GM21786 (cell line): ENCODE measurements around the gene PRELID3B.

Experiments used
- ATAC-seq: cut with Tn5 transposase; IDR thresholded peaks from one replicate; pipeline ENCODE4 v1.9.1; 2021; ENCODE audit not compliant: unreplicated experiment

PRELID3B gene

DNA sequence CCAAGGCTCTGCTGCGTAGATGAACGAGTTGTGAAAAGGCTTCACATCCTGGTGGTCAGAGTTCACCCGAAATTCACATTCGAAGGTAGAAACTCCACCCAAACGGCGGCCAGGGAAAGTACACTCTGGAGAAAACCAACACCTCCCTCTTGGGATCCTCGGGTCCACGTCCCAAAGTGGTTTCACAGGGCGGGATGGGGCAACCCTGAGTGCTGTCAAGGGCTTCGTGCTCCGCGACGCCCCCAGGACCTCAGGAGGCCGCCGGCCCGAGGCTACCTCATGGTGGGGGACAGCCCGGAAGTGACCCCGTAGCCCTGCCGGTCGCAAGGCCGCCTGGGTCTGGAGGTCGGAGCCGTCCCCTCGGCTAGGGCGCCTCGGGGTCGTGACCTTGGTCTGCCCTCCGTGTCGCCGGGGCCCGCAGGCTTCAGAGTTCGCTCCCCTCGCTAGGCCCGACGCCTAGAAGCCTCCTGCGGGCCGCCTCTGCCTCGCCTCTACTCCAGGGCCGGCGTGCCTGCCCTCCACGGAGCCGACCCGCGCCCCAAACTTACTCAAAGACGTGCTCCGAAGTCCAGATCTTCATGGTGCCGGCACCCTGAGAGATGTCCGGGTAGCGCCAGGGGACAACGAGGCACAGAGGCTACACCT lies at the start of gene PRELID3B:
Gene PRELID3B (minus strand): TSS at position 636 of the 645 bp plus-strand sequence. CDS start 56 bp downstream, at position 580.
- peak; percentile 34 for ATAC-seq

DNA sequence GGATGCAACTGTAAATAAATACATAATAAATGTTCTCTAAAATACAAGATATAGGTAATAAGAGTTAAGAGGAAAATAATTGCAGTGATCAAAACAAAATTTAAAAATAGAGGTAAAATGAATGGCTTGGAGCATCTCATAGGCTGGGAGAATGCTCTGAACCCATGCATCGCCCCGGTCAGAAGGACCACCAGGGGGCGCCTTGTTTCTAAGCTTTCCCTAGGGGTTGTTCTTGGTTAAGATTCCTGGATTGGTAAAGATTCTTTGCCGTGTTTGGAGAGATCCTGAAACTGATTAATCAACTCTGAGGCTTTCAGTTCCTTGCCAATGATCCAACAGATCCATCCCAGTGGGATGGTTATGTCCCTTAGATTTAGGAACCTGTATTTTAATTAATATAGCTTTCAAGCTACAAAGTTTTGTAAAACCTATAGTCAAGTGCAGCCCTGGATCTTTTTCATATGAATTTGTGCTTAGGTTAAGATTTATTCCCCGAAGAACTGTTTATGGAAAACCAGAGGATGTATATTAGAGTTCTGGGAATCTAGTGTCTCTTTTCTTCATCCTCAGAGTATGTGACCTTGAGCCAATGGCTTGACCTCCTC lies 45.3 kb upstream of the PRELID3B start:
- no peak for ATAC-seq

DNA sequence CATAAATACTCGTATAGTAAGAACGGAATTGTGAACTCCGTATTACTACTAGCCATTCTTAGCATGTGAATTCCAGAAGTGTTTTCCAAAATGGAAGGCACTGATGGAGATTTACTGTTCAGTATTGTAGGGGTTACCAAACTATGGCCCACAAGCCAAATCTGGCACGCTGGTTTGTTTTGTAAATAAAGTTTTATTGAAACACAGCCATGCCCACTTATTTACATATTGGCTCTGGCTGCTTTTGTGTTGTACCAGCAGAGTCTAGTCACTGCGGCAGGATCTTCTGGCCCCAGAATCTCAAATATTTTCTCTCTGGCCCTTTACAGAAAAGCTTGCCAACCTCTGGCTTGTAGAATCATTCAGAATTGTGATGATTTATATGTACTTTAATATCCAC lies 44.3 kb upstream of the PRELID3B start:
- no peak for ATAC-seq

DNA sequence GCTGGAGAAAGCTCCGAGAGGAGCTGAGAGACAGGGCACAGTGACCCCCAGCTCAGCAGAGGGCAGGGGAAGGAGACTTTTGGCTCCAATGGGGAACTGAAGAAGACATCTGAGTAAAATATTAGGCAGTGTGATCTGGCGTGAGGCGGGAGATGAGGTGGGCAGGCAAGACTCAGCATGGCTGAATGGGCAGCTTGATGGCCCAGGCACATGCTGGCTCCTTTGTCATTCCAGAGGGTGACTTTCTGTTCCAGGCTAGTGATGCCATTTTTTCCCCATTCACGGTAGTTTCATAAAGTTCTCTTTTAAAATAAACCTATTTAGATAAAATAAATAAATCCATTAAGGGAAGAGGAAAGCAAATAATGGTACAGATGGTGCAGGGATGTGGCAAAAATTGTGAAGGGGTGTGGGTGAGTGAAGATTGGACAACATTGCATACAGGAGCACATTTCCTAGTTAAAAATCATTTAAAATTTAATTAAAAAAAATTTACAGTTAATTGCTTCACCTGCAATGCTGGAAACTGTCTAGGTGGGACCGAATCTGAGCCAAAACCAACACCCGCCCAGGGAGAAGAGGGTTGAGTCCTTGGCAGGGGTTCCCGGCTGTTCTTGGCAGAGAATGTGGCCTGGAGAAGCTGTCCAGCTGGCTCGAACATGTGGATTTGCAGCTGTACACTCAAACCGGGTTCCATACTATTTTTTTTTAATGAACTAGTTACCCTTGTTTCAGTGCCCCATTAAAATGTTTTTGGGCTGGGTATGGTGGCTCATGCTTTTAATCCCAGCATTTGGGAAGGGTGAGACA lies 41.7 kb upstream of the PRELID3B start:
- ATAC-seq: no peak

DNA sequence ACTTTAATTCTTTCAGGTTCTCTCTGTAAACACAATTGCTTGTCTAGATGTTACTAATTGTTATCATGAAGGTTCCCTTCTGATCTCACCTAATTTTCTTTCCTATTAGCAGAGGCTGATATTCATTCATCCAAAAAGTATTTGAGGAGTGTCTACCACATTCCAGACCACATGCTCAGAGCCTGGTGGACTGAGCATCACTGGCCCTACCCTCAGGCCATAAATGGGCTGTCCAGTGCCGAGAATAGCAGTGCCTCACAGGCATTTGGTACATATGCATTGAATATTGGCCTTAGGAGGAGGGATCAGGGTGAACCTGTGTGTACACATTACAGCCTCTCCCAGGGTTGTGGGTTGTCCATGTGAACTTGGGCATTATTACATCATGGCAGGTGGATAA lies 40.4 kb upstream of the PRELID3B start:
- ATAC-seq: no peak

DNA sequence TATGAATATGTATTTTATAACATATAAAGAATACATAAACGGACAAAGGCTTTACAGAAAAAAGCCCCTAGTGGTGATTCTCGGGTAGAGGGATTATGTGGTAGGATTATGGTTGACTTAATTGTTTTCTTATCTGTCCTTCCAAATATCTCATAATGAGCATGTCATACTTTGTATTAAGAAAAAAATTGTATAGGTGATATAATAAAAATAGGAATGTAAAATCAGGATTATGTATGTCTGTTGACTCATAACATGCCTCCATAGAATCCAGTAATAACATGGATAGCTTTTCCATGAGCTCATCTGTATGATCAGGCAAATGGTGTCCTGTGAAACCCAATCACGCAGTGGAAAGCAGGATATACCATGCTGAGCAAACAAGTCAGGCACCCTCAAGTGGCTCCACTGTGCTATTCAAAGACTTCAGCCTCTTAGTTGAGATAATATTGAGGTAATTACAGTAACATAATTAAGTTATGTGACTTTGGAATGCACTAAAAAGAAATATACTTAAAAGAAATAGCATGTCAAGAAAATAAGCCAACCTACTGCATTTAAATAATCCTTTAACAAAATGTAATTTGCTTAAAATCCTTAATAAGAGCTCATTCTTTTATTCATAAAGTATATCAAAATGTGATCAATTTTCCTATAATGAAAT lies 39.6 kb upstream of the PRELID3B start:
- no peak for ATAC-seq

DNA sequence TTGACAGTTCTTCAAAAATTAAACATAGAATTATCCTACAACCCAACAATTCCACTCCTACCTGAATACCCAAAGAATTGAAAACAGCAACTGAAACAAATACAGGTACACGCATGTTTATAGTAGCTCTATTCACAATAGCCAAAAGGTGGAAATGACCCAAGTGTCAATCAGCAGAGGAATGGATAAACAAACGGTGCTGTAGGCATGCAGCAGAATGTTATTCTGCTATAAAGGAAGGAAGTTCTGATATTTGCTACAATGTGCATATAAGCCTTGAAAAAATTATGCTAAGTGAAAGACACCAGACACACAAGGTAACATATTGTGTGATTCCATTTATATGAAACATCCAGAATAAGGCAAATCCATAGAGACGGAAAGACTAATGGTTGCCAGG lies 38.5 kb upstream of the PRELID3B start:
- ATAC-seq: no peak

DNA sequence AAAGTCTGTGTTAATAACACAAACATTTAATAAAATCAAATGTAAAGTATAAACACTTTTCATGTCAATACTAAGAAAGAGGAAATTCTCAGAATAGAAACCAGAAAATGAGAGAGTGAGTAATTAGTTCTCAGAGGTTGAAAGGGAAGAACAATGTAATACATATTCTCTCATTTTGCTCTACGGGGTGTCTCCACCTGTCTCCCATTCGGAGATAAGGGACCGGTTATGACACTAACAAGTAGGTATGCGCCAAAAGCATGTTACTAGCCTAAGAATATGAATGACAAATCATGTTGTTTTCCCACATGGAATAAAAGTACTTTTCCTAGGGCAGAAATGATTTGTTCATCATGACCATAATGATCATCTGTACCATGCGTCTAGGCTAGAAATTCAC lies 35.6 kb upstream of the PRELID3B start:
- no peak for ATAC-seq

DNA sequence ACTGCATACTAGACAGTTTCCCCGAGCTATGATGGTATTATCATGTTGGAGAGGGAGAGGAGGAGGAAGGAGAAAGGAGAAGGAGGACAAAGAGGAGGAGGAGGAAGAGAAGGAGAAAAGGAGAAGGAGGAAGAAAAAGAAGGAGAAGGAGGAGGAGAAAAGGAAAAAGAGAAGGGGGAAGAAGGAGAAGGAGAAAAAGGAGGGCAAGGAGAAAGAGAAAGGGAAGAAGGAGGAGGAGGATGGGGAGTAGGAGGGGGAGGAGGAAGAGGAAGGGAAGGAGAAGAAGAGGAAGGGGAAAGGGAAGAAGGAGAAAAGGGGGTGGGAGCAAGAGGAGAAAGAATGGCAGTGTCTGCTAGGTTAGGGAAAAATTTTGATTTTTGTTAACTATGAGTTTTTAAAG lies 35.1 kb upstream of the PRELID3B start:
- no peak for ATAC-seq

DNA sequence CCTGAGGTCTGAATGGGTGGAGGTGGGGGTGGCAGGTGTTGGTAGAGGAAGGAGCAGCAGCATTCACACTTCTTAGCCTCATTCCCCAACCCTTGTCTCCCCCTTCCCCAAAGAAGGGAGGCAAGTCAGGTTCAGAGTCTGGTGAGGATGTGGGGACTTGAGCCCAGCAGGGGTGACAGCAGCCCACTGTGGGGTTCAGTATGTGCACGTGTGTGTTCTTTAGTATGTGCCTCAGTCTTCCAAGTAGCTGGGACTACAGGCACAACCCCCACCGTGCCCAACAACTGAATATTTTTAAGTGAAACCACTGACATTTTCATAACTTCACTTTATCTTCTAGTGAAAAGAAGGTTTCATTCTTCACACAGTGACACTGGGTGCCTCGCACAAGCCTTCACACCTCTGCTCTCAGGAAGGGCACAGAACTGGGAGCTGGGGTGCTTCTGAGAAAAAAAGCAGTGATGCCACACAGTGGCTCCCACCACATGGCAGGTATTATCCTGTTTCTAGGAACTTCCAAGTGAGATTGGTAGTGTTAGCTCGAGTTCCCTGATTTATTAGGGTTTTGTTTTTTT lies 33.4 kb upstream of the PRELID3B start:
- ATAC-seq: no peak

DNA sequence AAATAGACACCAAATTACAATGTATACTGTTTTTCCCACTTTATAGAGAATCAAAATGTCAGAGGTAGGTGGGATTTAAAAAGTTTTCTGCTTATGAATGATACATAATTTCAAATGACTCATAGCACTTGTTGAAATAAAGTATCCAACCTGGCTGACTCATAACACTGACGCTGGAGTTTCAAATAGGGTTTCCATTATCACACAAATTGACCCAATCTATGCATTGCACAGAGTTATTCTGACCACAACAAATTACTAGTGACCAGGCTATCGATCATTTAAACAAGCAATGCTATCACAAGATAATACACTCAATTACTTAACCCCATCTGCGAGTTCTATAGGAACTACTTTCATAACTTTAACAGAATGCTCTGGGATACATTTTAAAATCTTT lies 31.9 kb upstream of the PRELID3B start:
- no peak for ATAC-seq

DNA sequence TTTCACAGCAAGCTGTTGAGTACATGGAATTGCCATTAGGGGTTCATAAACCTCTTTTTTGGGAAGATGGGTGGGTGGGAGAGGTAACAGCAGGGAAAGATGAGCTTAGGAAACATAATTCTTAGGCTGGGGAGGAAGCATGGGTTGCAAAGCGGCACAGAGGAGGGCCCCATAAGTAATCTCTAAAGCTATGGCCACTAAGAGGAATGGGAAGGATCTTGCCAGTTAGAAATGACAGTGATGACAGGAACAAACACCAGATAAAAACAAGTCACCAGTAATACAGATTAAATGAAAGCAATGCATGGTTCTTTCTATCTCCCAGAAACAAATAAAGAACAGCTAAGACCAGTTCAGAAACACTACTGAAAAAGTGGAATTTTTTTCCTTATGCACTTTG lies 31.0 kb upstream of the PRELID3B start:
- ATAC-seq: no peak

DNA sequence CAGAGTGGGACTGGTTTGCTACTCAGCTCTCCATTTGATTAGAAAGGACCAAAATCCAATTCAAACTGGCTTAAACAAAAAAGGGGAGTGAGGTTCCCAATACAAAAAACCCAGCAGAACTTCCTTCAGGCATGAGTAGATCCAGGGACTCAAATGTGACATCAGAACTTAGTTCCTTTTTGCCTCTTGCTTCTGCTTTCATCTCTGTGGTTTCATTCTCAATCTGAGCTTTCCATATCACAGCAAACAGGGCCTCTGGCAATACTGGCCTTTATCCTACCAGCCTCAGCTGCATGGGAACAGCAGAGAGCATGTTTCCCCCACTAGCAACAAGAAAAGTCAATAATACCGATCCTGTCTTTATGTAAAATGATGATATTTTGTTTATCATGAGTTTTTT lies 28.6 kb upstream of the PRELID3B start:
- ATAC-seq: no peak

DNA sequence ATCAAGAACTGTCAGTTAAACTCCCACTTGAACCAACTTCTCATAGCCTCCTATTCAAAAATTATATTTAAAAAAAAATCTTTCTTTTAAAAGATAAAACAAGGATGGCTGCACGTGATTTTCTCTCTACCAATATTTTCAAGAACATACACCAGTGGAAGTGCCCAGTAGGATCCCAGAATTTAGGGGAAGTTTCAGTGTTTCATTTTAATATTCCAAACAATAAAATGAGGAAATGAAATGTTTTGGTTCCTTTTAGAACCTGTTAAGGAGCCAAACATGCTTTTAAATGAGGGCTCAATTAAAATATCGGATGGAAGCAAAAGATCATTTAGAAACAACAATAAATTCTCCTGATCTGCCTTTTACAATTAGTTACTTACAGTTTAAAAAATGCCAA lies 26.4 kb upstream of the PRELID3B start:
- no peak for ATAC-seq

DNA sequence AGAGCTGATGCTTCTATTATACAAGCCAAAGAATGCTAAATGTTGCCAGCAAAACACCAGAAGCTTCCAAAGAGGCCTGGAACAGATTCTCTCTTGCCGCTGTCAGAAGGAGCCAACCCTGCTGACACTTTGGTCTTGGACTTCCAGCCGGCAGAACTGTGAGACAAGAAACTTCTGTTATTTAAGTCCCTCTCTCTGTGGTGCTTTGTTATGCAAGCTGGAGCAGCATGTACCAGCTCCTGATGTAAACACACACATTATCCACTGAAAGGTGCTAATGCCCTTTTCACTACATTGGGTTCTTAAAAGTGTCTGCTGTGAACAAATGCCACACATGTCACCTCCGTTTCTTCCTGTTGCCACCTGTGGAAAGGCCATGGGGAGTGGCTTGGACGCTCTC lies 25.9 kb upstream of the PRELID3B start:
- ATAC-seq: no peak

DNA sequence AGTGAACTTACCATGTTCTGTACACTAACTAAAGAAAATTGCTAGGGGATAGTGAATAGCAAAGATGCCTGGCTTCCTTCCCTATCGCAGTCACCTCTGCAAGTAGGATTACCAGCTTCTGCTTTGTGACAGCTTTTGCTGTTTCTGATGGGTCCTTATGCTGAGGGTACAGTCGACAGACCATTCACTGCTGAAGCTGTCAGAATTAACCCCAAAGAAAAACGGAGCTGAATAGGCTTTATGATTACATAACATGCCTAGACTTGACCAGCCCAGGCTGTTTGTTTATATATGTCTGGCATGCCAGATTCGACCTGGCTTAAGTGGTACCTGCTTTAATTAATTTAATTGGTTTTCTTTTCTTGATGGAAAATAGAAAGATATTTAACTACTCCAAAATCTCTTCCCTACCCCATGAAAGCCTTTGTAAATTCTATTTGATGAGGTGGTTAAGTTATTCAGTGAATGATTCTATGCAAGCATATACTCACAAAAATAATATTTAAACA lies 21.7 kb upstream of the PRELID3B start:
- no peak for ATAC-seq

DNA sequence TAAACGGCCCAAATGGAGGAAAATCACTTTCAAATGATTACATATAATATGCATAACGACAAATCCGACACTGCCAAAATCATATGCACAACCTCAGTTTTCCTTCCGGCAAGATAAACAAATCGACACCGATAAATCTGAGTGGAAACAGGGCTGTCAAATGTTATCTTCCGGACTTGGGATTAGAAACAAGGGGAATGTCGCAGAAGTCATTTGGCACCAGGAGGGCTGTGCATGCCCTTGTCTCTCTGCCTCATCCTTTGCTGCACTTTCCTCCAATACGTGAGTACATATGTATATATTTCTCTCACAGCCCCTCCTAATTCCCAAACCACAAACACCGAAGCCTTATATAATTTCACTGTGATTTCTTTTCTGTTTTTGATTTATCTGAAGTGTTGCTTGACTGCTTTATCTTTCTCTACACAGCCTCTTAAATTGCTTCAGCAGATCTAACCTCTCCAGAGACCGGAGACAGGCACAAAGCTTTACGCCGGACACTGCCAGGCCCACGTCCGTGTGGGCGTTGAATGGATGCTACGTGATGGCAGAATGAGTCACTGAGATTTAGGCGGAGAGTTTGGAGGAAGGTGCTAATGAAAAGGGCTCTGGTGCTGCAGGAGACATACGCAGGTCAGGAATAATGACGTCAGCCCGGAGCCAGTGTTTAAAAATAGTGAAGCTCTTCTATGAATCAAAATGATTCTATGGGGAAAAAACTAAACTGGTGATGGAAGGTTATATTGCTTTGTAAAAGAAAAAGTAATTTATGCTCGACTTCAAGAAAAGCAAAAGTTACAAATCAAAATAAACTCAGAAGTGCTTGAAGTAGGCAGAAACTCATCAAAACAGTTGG lies 21.0 kb upstream of the PRELID3B start:
- ATAC-seq: no peak

DNA sequence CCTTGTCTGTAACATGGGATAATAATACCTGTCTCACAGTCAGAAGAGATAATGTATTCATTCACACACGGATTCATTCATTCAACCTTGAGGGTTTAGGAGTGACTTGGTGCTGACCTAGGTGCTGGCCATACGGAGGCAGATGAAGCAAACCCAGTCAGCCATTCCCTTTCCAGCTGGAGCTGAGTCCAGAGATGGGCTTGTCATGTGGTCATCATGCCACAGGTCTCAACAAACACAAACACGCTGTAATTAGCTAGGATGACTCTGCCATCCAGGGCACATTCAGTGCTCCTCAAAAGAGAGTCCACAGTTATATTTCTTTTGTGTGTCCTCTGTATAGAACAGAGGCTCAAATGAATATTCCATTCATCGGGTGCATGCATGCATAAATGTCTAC lies 19.5 kb upstream of the PRELID3B start:
- no peak for ATAC-seq

DNA sequence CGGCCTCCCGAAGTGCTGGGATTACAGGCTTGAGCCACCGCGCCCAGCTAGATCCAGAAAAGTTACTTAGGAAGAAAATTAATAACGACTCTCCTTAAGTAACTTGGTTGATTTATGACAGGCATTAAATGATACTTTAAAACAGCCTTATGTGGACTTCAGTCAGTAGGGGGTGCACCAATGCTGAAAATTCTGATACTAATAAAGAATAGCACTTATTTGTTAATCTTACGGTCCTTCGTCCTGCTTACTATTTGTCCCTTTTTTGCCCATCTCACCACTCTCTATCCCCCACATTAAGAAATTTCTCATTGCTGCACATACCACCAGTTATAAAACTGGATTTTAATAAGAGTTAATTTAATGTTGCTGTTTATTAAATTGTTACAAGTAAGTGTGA lies 12.7 kb upstream of the PRELID3B start:
- no peak for ATAC-seq

DNA sequence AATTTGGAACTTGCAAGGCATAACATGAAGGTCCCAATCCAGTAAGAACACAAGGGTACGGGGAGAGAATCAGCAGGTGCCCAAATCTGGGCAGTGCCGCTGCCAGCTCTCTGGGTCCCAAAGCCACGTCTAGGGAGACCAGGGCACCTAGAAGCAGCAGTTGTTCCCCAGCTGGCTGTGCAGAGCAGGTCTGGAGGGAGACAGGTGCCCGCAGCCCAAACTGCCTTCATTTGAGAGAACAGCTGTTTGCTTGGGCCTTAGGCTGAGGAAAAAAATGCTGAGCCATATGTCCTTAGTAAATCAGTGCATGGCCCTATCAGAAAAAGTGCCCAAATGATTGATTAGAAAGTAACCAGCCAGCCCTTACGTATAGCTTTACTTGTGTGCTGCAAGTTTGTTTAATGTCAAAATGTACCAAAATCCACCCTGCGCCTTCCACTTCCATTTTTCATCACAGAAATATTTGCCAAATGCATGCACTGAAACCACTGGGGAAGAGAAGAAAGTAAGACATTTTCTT lies 9.1 kb upstream of the PRELID3B start:
- no peak for ATAC-seq
